GM18526 (cell line): Measurements from ENCODE around the gene THBS4.

Experiments used
- POLR2A ChIP-seq: IDR thresholded peaks from 3 replicates; pipeline ENCODE4 v1.6.1; 2011; ENCODE audit not compliant: insufficient read length; ENCODE audit errors: extremely low read depth

THBS4 gene

GRCh38 chr5:80035839-80036238 lies 691 bp downstream of the THBS4 start:
- no peak for TF ChIP-seq POLR2A

- TF ChIP-seq POLR2A = no peak
These were observed 1.5 kb downstream of the THBS4 start for GRCh38 chr5:80036615-80037014.

DNA sequence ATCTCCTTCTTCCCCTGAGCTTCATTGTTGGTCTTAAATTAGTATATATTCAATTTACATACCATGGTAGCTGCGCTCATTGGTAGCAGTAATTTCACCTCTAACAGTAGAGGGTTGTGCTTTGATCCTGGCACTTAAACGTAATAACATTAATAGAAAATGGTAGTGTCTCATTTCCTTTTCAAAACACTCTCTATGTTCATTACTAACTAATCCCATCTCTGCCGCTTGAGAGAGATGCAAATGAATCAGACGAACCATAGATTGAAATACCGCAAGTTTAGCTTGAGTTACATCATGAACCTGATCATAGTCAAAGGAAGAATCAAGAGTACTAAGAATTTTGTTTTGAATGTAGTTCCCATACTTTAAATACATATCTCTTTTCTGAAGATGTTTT lies 2.2 kb downstream of the THBS4 start:
- TF ChIP-seq POLR2A = no peak

- no peak for TF ChIP-seq POLR2A
These were observed 4.5 kb downstream of the THBS4 start for GRCh38 chr5:80039650-80040049.

DNA sequence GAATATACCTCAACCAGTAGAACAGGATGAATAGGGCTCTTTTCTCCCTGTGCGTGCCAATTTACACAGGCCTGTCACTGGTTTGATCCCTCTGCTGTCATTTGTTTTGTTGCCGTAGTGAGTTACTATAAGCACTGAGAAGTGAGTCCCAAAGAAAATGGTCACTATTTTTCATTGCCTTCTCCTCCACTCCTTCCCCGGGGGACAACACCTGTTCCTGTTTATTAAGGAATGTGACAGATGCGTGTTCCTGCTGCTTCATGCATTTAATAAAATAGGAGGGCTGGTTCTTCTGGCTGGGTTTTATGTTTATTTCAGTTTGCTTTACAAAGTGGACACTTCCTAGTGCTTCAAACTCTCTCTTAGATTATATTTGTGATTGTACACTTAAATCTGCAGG lies 6.4 kb downstream of the THBS4 start:
- TF ChIP-seq POLR2A = no peak

DNA sequence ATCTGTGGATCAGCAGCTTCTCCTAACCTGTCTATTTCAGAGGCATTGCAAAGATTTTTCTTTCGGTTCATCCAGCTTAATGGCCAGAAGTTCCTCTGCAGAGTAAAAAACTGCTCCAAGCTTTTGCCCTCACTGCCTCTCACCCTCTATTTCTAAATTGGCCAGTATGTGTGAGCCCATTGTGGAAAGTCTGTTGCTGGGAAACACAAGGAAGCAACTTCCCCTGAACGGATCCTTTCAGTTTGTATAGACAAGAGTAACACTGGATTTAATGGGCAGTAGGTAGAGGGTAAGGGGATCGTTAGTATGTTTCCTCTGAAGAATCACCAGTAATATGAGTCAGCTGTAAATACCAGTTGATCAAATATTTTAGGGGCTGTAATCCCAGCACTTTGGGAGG lies 7.2 kb downstream of the THBS4 start:
- TF ChIP-seq POLR2A = no peak

DNA sequence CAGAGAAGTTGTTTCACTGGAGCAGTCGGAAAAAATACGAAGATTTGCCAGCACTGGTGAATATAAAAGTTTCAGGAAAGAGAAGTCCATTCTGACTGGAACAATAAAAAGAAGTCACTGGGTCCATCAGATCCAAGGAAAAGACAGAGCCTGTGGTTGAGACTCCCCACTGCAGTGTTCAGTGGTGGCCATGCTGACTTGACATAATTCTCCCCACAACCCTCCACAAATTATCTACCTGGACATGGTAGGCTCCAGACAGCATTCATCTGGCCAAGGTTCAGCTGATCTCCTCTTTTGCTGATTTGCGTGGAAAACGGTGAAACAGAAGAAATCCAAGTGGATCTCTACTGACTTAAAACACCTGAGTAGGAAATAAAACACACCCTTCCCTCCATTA lies 8.0 kb downstream of the THBS4 start:
- TF ChIP-seq POLR2A = no peak

GRCh38 chr5:80048084-80048780 lies 13.1 kb downstream of the THBS4 start:
- no peak for TF ChIP-seq POLR2A

GRCh38 chr5:80052464-80052863 lies 17.3 kb downstream of the THBS4 start:
- TF ChIP-seq POLR2A = no peak

DNA sequence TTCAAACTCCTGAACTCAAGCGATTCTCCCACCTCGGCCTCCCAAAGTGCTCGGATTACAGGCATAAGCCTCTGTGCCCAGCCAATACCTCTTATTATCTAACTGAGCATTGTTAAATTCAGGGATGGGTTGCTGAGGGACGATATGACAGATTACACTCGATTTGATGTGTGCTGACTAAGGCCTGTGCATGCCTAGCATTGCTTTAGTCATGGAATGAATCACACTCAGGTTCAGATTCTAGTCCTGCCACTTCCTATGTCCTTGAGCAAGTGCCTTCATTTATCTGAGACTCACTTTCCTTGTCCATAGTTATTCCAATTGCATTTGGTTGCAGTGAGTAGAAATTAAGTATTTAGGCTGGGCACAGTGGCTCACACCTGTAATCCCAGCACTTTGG lies 19.5 kb downstream of the THBS4 start:
- TF ChIP-seq POLR2A = no peak

DNA sequence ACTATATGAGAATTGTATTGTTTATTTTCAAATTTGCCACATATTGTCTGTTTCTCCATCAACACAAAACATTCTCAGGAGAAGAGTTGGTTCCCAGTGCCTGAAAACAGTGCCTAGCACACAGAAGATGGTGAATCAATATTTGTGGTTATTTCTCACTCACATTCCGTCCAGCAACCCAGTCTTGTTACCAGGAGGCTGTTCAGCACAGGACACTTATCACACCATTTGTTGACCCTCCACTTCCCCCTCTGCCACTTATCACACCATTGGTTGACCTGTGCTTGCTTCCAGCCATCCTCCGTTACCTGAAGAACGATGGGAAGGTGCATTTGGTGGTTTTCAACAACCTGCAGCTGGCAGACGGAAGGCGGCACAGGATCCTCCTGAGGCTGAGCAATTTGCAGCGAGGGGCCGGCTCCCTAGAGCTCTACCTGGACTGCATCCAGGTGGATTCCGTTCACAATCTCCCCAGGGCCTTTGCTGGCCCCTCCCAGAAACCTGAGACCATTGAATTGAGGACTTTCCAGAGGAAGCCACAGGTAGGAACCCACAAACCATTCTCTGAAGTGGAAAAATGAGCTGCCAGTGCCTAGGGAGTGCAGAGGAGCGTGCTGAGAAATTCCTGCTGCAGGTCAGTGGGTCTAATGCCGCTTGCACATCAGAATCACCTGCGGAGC lies 20.5 kb downstream of the THBS4 start:
- no peak for TF ChIP-seq POLR2A

DNA sequence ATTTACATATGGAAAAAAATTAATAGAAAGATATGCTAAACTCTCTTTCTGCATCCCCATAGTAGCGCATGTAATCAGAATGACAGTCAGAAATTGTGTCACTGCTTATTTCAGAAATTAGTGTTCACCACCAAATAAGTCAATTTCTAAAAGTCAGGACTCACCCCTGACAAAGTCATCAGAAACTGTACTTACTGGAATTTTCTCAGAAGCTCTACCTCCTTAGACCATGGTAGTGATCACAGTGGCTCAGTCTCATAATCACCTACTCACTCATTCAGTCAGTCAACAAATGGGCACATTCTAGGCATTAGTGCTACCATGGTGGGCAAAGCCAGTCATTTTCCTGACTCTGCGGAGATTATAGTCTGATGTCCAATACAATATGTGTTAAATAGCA lies 22.0 kb downstream of the THBS4 start:
- no peak for TF ChIP-seq POLR2A

DNA sequence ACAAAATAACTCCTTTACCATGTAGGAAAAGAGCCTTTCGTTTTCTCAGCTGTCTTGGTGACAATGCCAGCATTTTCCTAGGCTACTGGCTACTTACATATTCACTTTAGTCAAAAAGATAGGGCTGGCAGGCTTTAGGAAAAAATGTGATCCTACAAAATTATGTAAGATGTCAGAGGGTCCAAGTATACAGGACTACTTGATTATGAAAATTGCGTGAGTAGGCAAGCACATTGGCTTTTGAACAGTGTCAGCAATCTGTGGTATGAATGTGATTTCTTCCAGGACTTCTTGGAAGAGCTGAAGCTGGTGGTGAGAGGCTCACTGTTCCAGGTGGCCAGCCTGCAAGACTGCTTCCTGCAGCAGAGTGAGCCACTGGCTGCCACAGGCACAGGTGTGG lies 22.8 kb downstream of the THBS4 start:
- no peak for TF ChIP-seq POLR2A

GRCh38 chr5:80059354-80059980 lies 24.3 kb downstream of the THBS4 start:
- no peak for TF ChIP-seq POLR2A

DNA sequence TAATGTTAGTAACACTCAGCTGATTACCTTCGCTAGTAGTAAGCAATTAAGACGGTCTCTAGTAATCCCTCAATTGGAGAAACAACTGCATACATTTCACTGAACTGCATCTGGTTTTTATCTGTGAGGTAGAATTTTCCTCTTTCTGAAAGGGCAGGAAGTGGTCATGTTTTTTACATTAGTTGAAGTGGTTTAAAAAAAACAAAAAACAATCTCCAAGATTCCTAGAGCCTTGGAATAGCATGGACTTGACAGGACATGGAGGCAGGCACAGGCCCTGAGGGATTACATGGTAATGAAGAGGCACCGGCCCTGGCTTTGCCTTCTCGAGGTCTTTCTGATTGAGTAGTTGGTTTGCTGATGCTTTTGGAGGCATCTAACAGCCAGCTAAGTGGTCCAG lies 25.8 kb downstream of the THBS4 start:
- TF ChIP-seq POLR2A = no peak

DNA sequence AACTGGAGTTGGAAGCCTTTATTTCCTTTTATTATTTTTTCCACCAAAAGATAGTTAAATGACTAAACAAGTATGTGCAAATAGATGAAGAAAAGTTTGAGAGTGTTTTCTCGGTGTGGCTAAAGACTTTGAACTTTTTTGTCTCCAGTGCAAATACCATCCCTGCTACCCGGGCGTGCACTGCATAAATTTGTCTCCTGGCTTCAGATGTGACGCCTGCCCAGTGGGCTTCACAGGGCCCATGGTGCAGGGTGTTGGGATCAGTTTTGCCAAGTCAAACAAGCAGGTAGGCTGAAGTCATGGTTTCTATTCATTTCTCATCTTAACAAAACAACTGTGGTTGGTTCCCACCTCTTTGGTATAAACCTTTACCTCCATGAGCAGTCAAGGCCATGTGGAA lies 26.4 kb downstream of the THBS4 start:
- no peak for TF ChIP-seq POLR2A

DNA sequence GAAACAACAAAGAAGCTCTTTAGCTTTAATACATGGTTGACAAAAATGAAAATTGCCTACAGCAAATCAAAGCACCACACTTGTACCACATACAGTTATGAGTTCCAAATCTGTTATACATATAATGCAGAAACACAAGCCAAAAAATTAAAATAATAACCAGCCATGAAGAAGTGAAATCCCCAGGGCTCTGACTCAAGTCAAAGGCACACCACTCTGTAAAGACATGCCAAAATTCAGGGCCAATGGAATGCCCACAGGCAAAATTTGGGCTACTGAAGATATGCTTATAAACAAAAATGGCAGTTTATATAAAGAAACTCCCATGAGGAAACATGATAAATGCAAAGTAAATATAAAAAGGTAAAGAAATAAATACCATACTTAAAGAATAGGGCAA lies 29.0 kb downstream of the THBS4 start:
- TF ChIP-seq POLR2A = no peak

DNA sequence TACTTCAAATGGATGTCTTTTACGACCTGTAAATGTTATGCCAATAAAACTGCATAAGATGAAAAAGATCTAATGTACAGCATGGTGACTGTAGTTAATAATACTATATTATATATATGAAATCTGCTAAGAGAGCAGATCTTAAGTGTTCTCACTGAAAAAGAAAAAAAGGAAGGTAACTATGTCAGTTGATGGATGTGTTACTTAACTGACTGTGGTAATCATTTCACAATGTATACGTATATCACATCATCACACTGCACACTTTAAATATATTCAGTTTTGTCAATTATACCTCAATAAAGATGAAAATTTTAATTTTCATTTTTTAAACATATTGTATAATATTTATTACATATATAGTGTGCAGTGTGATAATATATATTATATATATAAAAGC lies 31.9 kb downstream of the THBS4 start:
- no peak for TF ChIP-seq POLR2A
